IPS-15b (cell line): ENCODE data around the gene UGT1A8.

ENCODE experiments used
- H3K27me3 ChIP-seq: one replicate; pipeline ENCODE4 v1.6.1; 2013; ENCODE audit warnings: low read length; ENCODE audit not compliant: control insufficient read depth, insufficient read depth
- H3K36me3 ChIP-seq: one replicate; pipeline ENCODE4 v1.6.1; 2013; ENCODE audit warnings: low read length; ENCODE audit not compliant: control insufficient read depth, insufficient read depth
- H3K4me1 ChIP-seq: one replicate; pipeline ENCODE4 v1.6.1; 2013; ENCODE audit warnings: mild to moderate bottlenecking, low read length; ENCODE audit not compliant: control insufficient read depth, insufficient read depth
- H3K4me3 ChIP-seq: one replicate; pipeline ENCODE4 v1.5.1; 2013; ENCODE audit warnings: low read depth, low read length
- H3K9ac ChIP-seq: one replicate; pipeline ENCODE4 v1.6.1; 2013; ENCODE audit warnings: low read depth, mild to moderate bottlenecking, low read length
- H3K9me3 ChIP-seq: one replicate; pipeline ENCODE4 v1.6.1; 2013; ENCODE audit warnings: mild to moderate bottlenecking, low read length; ENCODE audit not compliant: control insufficient read depth, insufficient read depth

Gene UGT1A8

DNA sequence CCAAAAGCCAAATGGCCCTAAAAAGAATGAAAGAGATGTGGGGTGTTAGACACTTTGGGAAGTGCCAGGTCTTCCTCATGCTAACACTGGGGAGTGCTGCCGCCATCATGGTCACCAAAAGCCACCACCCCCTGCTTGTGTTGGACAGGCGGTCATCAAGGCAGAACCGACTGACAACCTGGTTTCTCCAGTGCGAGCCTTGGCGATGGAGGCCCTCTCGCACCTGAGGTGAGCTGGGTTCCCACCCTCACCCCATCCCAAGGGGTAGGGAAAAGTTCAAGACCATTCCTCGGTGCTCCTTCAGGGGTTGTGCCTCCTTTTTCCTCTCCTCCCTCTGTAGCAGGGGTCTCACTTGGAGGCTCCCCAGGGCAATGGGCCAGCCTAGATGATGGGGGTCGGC, 194.3 kb downstream of the UGT1A8 start:
- H3K4me1 ChIP-seq, result no peaks in the 10 kb centered on the region
- H3K4me3 ChIP-seq, result no peak overlapping the region
- no peaks in the 10 kb centered on the region for H3K36me3 ChIP-seq
- no peaks in the 10 kb centered on the region for H3K27me3 ChIP-seq
- no peaks in the 10 kb centered on the region for H3K9me3 ChIP-seq
- H3K9ac ChIP-seq, result no peak overlapping the region

DNA sequence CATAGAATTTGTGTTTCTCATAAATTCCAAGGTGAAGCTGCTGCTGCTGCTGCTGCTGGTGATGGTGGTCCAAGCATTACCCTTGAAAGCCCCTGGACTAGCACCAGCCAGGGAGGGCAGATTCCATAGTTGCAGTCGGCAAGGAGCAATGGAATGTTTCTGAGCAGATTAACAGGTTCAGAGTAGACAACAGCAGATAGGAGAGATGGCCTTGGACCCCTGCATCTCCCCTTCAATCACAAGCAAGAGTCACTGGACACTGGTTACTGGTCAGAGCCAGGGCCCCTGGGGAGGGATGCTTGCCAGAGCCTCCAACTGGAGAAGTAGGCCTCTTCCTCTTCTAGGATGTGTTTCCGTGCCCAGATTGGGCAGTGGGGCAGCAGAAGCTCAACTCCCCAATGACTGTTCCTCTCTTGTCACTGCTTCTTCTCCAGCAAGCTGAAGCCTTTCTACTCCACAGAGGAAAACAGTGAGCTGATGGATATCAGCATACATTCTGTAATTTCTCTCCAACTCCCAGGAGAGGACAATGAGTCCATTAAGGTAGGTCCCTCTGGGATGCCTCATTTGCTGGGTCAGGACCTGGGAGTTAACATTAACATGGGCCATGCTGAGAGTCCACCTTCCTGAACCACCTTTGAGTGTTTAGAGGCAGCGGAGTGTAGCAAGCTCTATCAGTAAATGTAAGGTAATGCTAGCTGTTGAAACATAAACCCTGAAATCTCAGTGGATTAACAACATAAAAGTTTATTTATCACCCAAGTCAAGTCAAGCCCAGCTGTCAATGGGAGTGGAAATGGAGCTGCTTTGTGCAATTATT, 196.0 kb downstream of the UGT1A8 start:
- Histone ChIP-seq H3K27me3 (no peaks in the 10 kb centered on the region), H3K9ac (no peak overlapping the region), H3K36me3 (no peaks in the 10 kb centered on the region), H3K4me1 (no peaks in the 10 kb centered on the region), H3K4me3 (no peak overlapping the region), H3K9me3 (no peaks in the 10 kb centered on the region)

DNA sequence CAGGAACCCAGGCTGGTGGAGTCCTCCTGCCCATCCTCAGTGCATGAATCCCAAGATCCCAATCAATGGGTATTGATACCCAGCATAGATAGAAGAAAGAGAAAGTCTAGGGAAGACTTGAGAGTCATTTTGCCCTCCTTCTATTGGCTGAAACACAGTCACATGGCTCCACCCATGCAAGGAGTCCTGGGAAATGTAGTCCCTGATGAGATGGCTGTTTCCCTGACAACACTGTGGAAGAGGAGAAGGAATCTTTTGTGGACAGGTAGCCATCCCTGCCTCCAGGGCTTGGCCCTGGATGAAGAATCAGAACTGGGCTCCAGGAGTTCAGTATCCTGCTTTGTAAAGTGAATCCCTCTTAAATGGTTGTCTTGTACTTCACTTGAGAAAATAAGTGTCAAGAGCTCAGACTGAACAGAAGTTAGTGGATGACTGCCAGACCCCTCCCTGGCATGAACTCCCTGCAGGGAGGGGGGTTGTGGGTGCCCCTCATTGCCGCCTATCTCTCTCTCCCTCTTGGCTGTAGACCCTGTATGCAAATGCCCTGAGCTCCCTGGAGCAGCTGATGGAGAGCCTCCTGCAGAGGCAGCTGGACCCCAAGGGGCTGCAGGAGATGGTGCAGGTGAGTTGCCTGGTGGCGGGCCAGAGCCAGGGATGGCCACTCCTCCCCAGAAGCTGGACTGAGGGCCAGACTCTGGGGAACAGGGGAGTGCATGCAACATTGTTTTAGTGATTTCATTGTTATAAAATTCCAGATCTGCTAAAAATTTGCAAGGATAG, 196.8 kb downstream of the UGT1A8 start:
- Histone ChIP-seq H3K9me3 (no peaks in the 10 kb centered on the region), H3K36me3 (no peaks in the 10 kb centered on the region), H3K4me3 (no peak overlapping the region), H3K4me1 (no peaks in the 10 kb centered on the region), H3K27me3 (no peaks in the 10 kb centered on the region), H3K9ac (no peak overlapping the region)

DNA sequence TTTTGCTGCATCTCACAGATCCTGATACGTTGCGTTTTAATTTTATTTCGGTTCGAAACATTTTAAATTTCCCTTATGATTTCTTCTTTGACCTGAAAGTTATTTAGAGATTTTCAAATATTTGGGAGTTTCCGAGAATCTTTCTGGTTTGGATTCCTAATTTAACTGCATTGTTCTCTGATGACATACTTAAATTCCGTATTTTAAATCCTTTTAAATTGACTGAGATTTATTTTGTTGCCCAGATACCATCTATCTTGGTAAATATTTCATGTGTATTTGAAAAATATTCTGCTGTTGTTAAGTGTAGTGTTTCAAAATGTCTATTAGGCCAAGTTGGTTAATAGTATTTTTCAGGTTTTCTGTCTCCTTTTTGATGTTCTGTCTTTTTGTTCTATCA, 198.4 kb downstream of the UGT1A8 start:
- Histone ChIP-seq H3K36me3 (no peaks in the 10 kb centered on the region), H3K4me1 (no peaks in the 10 kb centered on the region), H3K9me3 (no peaks in the 10 kb centered on the region), H3K27me3 (no peaks in the 10 kb centered on the region), H3K9ac (no peak overlapping the region), H3K4me3 (no peak overlapping the region)

DNA sequence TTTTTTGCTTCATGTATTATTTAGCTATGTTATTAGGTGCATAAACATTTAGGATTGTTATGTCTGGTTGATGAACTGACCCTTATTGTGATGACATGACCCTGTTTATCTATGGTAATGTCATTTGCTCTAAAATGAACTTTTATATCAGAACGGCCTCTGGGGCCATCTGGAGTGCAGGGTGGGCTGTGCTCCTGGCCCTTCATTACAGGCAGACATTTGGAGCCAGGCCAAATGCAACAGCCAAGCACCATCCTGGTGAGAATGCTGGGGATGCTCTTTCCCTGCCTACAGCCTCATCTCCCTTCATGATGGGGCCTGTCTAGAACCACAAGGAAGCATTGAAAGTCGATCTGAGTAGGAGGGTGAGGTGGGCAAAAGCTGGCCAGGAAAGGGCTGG, 198.9 kb downstream of the UGT1A8 start:
- Histone ChIP-seq H3K27me3 (no peaks in the 10 kb centered on the region), H3K4me1 (no peaks in the 10 kb centered on the region), H3K9me3 (no peaks in the 10 kb centered on the region), H3K36me3 (no peaks in the 10 kb centered on the region), H3K4me3 (no peak overlapping the region), H3K9ac (no peak overlapping the region)

DNA sequence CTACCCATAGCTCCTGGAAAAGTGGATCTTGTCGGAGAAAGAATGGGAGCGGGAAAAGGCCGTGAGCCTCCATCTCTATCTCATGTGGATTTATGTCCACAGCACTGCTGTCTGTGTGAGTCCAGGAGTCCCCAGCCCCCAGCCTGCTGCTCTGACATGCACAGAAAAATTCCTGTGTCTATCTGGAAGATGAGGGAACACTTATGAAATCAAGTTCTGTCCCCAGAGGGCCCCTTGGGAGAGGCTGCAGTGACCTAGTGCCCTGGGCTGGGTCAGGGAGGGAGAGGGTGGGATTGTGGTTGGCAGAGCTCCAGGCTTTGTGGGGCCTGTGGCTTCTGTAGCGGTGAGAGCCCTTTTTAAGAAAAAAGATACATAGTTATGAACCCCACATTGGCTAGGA, 199.3 kb downstream of the UGT1A8 start:
- H3K36me3 ChIP-seq, result no peaks in the 10 kb centered on the region
- no peaks in the 10 kb centered on the region for H3K9me3 ChIP-seq
- no peak overlapping the region for H3K4me3 ChIP-seq
- H3K4me1 ChIP-seq, result no peaks in the 10 kb centered on the region
- no peak overlapping the region for H3K9ac ChIP-seq
- H3K27me3 ChIP-seq, result no peaks in the 10 kb centered on the region

DNA sequence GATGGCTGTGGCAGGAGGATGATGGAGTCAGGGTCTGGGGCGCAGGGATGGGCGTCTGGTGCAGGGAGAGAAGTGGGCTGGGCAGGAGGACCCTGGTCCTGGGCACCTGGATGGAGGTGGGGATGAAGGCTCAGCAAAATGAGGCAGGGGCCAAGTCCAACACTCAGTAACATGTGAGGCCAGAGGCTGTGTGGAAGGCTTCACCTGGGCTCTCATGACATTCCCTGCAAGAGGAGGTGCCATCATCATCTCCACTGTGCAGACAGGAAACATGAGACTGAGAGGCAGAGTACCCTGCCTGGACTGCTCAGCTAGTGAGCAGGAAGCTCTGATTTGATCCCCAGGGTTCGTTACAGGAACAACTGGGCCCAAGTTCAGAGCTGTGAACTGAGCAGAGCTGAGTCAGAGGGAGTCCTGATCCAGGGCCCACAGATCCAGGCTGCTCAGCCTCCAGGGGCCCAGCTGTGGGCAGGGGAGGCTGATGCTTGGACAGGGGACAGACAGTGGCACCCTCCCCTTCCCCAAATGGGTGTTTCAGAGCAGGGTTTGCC, 200.0 kb downstream of the UGT1A8 start:
- Histone ChIP-seq H3K4me1 (no peaks in the 10 kb centered on the region), H3K27me3 (no peaks in the 10 kb centered on the region)

DNA sequence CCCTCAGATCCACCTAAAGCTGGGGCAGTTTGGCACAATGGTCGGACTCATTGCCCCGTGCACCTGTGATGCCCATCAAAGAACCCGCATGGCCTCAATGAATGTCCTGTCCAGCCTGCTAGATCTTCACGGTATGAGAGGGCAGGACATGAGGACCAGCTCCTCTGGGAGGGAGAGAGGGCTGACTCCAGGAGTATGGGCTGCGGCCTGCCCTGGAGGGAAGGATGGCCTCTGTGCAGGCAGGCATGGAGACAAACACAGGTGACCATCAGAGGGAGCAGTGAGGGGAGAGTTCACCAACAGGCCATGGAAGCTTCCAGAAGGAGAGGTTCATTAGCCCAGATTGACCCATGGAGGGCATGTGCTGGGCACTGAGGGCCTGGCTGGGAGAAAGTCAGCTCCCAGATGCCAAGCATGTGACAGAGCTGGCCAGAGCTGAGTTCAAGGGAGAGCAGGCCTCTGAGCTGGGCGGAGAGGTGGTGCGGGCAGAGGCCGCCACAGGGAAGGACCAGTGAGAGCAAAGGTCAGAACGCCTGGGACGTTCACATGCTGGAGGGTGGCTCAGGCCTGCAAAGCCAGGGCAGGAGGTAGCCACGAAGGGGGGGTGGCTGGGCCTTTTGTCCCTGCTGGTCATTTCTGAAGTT, 200.7 kb downstream of the UGT1A8 start:
- no peaks in the 10 kb centered on the region for H3K36me3 ChIP-seq
- no peaks in the 10 kb centered on the region for H3K27me3 ChIP-seq
- no peak overlapping the region for H3K4me3 ChIP-seq
- H3K4me1 ChIP-seq, result no peaks in the 10 kb centered on the region
- no peaks in the 10 kb centered on the region for H3K9me3 ChIP-seq
- H3K9ac ChIP-seq, result no peak overlapping the region

More for the DNA sequence above, 200.0 kb downstream of the UGT1A8 start:
- H3K9ac ChIP-seq, result no peak overlapping the region
- no peak overlapping the region for H3K4me3 ChIP-seq
- H3K36me3 ChIP-seq, result no peaks in the 10 kb centered on the region
- H3K9me3 ChIP-seq, result no peaks in the 10 kb centered on the region

DNA sequence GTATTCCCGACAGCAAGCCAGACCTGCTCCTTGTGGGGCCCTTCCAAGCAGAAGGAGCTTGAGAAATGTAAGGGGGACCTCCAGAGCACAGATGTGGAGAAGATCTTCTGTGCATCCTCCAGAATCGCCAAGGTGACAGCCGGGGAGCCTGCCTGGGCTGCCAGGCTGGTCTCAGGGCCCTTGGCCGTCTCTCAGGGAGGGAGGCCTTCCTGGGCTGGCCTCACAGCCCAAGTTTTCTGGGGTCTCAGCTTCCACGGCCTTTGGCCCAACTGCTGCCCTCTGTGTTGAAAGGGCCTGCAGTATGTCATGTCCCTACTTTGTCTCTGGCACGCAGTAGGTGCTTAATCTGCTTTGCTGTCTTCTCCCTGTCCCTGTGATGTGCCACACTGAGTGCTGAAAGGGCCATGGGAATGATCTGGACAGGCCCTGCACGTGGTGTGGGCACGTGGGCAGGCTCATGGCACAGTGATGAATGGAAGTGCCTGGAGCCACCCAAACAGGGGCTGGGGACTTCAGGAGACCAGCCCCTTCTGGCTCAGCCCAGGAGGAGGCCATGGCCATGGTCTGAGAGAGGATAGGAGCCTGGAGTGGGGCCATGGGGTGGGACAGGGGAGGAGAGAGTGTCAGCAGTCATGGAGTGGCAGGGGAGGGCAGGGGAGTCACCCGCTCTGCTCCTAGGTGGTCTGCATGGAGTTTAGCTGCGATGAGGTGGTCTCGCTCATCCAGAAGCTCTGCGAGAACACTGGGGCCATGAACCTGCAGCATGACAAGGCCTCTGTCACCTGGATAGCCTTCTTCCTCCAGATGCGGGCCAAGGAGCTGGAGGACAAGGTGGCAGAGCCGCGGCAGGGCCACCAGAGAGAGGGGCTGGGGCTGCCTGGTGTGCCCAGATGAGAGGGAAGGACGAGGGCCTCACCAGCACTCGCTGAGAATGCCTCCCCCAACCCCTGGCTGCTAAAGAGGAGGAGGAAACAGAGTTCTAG, 201.5 kb downstream of the UGT1A8 start:
- no peaks in the 10 kb centered on the region for H3K27me3 ChIP-seq

DNA sequence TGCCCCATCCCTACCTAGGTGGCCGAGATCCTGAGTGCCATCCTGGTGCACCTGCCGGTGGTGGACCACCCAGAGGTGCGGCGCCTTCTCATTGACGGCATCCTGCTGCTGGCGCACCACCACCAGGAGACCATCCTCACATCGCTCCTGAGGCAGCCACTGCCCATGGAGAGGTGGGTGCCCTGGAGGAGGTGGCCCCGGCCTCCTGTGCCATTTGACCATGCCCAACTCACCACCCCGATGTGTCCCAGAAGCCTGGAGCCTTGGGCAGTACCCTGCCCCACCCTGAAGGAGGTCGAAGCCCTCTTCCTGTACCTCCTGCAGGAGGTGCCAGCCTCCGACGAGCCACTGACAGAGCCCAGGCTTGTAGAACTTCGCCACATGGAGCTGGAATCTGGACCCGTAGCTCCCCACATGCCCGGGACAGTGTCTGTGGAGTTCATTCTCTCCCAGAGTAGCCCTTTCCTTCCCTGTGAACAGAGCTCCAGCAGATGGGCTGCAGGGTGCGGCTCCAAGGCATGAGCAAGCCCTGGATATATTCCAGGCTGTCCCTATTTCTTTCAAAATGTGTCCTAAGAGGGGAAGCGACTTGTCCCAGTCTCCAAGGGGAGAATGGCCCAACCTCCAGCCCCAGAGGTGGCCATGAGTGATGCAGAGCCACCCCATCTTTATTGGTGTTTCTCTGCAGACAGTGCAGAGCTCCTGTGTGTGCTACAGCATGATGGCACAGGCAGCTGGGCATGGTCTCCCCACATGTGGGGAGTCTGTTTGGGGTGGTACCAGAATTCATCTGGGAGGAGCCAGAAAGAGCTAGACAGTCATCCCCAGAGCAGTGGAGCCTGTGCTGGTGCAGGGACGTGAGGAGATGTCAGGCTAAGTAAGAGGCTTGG, 202.7 kb downstream of the UGT1A8 start:
- Histone ChIP-seq H3K4me1 (no peaks in the 10 kb centered on the region), H3K27me3 (no peaks in the 10 kb centered on the region), H3K36me3 (no peaks in the 10 kb centered on the region), H3K9ac (no peak overlapping the region), H3K9me3 (no peaks in the 10 kb centered on the region), H3K4me3 (no peak overlapping the region)

More for the DNA sequence above, 201.5 kb downstream of the UGT1A8 start:
- no peak overlapping the region for H3K4me3 ChIP-seq
- no peaks in the 10 kb centered on the region for H3K36me3 ChIP-seq
- no peaks in the 10 kb centered on the region for H3K9me3 ChIP-seq
- H3K9ac ChIP-seq, result no peak overlapping the region
- H3K4me1 ChIP-seq, result no peaks in the 10 kb centered on the region
